B cell (primary cell): ENCODE measurements around the gene SMYD2. TPM values are rescaled to one million over a fixed set of nuclear protein-coding genes. Genes with fewer than 3 reads are reported as not detected.

ENCODE experiments used
- ATAC-seq: fragments of 200-7000 bp; cut with Tn5 transposase; one replicate; pipeline ENCODE4 v1.10.0; 2021; ENCODE audit warnings: low read depth, mild to moderate bottlenecking, moderate number of reproducible peaks, moderate library complexity
- CTCF ChIA-PET: fragments of 350-600 bp; sonication (Branson Sonifier 250); formaldehyde crosslinking; loops from one replicate; lab custom pipeline; 2021; ENCODE audit warnings: antibody characterized with exemption, inconsistent platforms; lab: Charles Lee
- POLR2A ChIA-PET: fragments of 350-600 bp; sonication (Branson Sonifier 250); formaldehyde crosslinking; loops from one replicate; lab custom pipeline; 2021; ENCODE audit warnings: antibody characterized with exemption; lab: Charles Lee
- DNase-seq: peaks from one replicate; pipeline ENCODE4 v3.0.0; 2013
- H2AFZ ChIP-seq: 2 replicates; pipeline ENCODE4 v1.6.1; 2012; ENCODE audit warnings: mild to moderate bottlenecking, low read depth, low read length; ENCODE audit not compliant: insufficient read depth, poor library complexity, severe bottlenecking
- H3K27ac ChIP-seq, 2 donors: 1 replicate in 1 of 2; 2 replicates in 1 of 2; pipeline ENCODE4 v1.5.1; 2012 to 2013; ENCODE audit warnings: low read length in 2 of 2, mild to moderate bottlenecking in 2 of 2, moderate library complexity in 1 of 2
- H3K27me3 ChIP-seq, 4 experiments: fragments of 200-600 bp in 1 of 4; sonication (generic) in 1 of 4; replicated peaks in 1 of 4; 1 replicate in 2 of 4; 2 replicates in 2 of 4; pipeline versions ENCODE4 v1.6.1 to v1.7.0; 2013 to 2016; ENCODE audit warnings: low read length in 3 of 4, mild to moderate bottlenecking in 2 of 4, mixed read lengths in 1 of 4, moderate library complexity in 1 of 4; ENCODE audit not compliant: insufficient read depth in 4 of 4, control insufficient read depth in 3 of 4; ENCODE audit errors: control extremely low read depth in 1 of 4
- H3K36me3 ChIP-seq, 2 experiments: replicated peaks in 1 of 2; 1 replicate in 1 of 2; 2 replicates in 1 of 2; pipeline versions ENCODE4 v1.6.1 to v1.7.1; 2013; ENCODE audit warnings: low read length in 1 of 2; ENCODE audit not compliant: insufficient read depth in 2 of 2, control insufficient read depth in 1 of 2; ENCODE audit errors: control extremely low read depth in 1 of 2, extremely low read depth in 1 of 2
- H3K4me1 ChIP-seq, 2 donors: fragments of 200-600 bp in 1 of 2; sonication (generic) in 1 of 2; 1 replicate in 1 of 2; 2 replicates in 1 of 2; pipeline versions ENCODE4 v1.5.1 to v1.6.1; 2013 to 2017; ENCODE audit warnings: low read length in 2 of 2; ENCODE audit not compliant: control insufficient read depth in 2 of 2, insufficient read depth in 2 of 2
- H3K4me2 ChIP-seq: replicated peaks from 2 replicates; pipeline ENCODE3; 2012; ENCODE audit warnings: mild to moderate bottlenecking, low read depth, low read length; ENCODE audit not compliant: poor library complexity, severe bottlenecking
- H3K4me3 ChIP-seq, 5 experiments: fragments of 200-600 bp in 1 of 5; sonication (generic) in 1 of 5; 1 replicate in 3 of 5; 2 replicates in 2 of 5; pipeline versions ENCODE4 v1.5.1 to v1.7.0; 2011 to 2016; ENCODE audit warnings: low read length in 4 of 5, mild to moderate bottlenecking in 4 of 5, low read depth in 2 of 5, control low read depth in 1 of 5, moderate library complexity in 1 of 5; ENCODE audit not compliant: insufficient read depth in 1 of 5; ENCODE audit errors: control extremely low read depth in 1 of 5, extremely low read depth in 1 of 5
- H3K79me2 ChIP-seq: fragments of 200-600 bp; sonication (generic); one replicate; pipeline ENCODE4 v1.6.0; 2016; ENCODE audit warnings: low read length; ENCODE audit not compliant: control insufficient read depth, insufficient read depth
- H3K9ac ChIP-seq: fragments of 200-600 bp; sonication (generic); 2 replicates; pipeline ENCODE4 v1.6.1; 2017; ENCODE audit warnings: mild to moderate bottlenecking, low read length, moderate library complexity
- H3K9me3 ChIP-seq, 3 donors: one replicate each; pipeline versions ENCODE4 v1.6.1 to v1.7.1; 2013; ENCODE audit warnings: low read length in 2 of 3; ENCODE audit not compliant: control insufficient read depth in 2 of 3, insufficient read depth in 1 of 3; ENCODE audit errors: control extremely low read depth in 1 of 3
- H4K20me1 ChIP-seq: 2 replicates; pipeline ENCODE4 v1.6.0; 2012; ENCODE audit warnings: mild to moderate bottlenecking, low read length; ENCODE audit not compliant: insufficient read depth, control insufficient read depth, poor library complexity, severe bottlenecking
- H3K27ac Mint-ChIP-seq: one replicate; pipeline ENCODE4 v1.8.0; 2021; ENCODE audit warnings: mixed read lengths
- H3K27me3 Mint-ChIP-seq: one replicate; pipeline ENCODE4 v1.8.0; 2021; ENCODE audit warnings: mixed read lengths
- H3K4me1 Mint-ChIP-seq: one replicate; pipeline ENCODE4 v1.8.0; 2021; ENCODE audit warnings: mixed read lengths
- H3K4me3 Mint-ChIP-seq: one replicate; pipeline ENCODE4 v1.8.0; 2021; ENCODE audit warnings: mixed read lengths
- H3K9me3 Mint-ChIP-seq: one replicate; pipeline ENCODE4 v1.8.0; 2022; ENCODE audit warnings: mixed read lengths; ENCODE audit not compliant: insufficient read depth
- EZH2 ChIP-seq: IDR thresholded peaks from 2 replicates; pipeline ENCODE4 v1.6.1; 2012; ENCODE audit warnings: borderline replicate concordance, low read depth, mild to moderate bottlenecking, moderate library complexity, low read length; ENCODE audit not compliant: insufficient read depth, poor library complexity, severe bottlenecking
- WGBS: methylation state at CpG from one replicate; pipeline ENCODE4 v1.1.5; 2013; ENCODE audit warnings: missing lambda C conversion rate; ENCODE audit not compliant: insufficient coverage; 5-methylcytosine and 5-hydroxymethylcytosine counted together
- intact Hi-C: fragments of 100-400 bp; cut with micrococcal nuclease; formaldehyde crosslinking; loops from one replicate; pipeline ENCODE4 v1.10.0; 2022
- polyA plus RNA-seq: library from polyadenylated mRNA; depleted of rRNA; stranded (reverse); fragments of >200 nt; gene quantifications from 2 replicates; pipeline ENCODE4 v1.2.3, GENCODE V29; 2012
- total RNA-seq, 2 donors: library from RNA; stranded (reverse); fragments of 120-200 nt in 1 of 2; gene quantifications; 1 replicate in 1 of 2; 2 replicates in 1 of 2; pipeline versions ENCODE4 v1.2.3 to v1.2.4, GENCODE V29; 2013 to 2022
- TF ChIP-seq, protein P1 (sequence below): fragments of 200-600 bp; IDR thresholded peaks from one replicate; pipeline ENCODE4 v1.8.0; 2022; ENCODE audit warnings: antibody characterized with exemption, mild to moderate bottlenecking

SMYD2 gene
- total and polyA plus RNA-seq, 2 donors (not counting 1 experiment from before 2014, with no cell fraction given) = 21.2 to 29.1 TPM

DNA sequence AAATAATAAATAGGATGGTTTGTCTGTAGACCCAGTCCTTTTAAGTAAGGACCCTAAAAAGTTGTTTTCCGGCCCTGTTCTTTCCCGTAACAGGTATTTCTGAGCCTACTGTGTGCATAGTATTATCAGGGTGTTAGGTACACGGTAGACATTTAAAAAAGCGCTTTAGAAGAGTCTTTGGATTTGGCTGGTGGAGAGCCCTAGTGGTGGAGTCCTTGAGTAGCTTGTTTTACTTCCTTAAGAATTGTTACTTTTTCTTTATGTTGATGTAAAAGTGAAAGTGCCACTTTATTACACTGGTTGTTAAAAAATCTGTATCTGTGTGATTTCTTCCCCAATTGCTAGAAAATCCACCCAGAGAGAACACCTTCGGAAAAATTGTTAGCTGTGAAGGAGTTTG is 36.8 kb downstream of the SMYD2 start:
- Histone ChIP-seq H3K27me3 (no peaks in the 10 kb centered on the region), H3K4me2 (no peak overlapping the region), H4K20me1 (no peaks in the 10 kb centered on the region), H3K4me3 (no peak overlapping the region), H3K9ac (no peak overlapping the region), H3K36me3 (peaks cover 0 to 34% of the 10 kb centered on the region in 2 experiments), H3K79me2 (no peaks in the 10 kb centered on the region), H3K9me3 (no peaks in the 10 kb centered on the region), H3K4me1 (peaks cover 0 to 2% of the 10 kb centered on the region in 2 donors), H2AFZ (no peak overlapping the region), H3K27ac (no peak overlapping the region)
- TF ChIP-seq, protein P1, sequence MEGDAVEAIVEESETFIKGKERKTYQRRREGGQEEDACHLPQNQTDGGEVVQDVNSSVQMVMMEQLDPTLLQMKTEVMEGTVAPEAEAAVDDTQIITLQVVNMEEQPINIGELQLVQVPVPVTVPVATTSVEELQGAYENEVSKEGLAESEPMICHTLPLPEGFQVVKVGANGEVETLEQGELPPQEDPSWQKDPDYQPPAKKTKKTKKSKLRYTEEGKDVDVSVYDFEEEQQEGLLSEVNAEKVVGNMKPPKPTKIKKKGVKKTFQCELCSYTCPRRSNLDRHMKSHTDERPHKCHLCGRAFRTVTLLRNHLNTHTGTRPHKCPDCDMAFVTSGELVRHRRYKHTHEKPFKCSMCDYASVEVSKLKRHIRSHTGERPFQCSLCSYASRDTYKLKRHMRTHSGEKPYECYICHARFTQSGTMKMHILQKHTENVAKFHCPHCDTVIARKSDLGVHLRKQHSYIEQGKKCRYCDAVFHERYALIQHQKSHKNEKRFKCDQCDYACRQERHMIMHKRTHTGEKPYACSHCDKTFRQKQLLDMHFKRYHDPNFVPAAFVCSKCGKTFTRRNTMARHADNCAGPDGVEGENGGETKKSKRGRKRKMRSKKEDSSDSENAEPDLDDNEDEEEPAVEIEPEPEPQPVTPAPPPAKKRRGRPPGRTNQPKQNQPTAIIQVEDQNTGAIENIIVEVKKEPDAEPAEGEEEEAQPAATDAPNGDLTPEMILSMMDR = no peak
- no peak for TF ChIP-seq EZH2
- no peak for ATAC-seq
- no peak for DNase-seq
- POLR2A ChIA-PET = no interaction called here
- CTCF ChIA-PET = interaction anchor here (3.0 to 3.6 kb wide), 3 partner anchors 11 to 56 kb away, joined by 11 to 48 read pairs (median 27); no protein-coding TSS in a partner anchor
- Mint-ChIP-seq H3K27me3 (no peaks in the 10 kb centered on the region), H3K4me1 (peaks cover 7% of the 10 kb centered on the region), H3K4me3 (no peak overlapping the region), H3K27ac (no peak overlapping the region), H3K9me3 (no peaks in the 10 kb centered on the region)
- intact Hi-C loops = no loop called here
- WGBS = 96% methylated on average over 4 of the region's 5 CpGs

DNA sequence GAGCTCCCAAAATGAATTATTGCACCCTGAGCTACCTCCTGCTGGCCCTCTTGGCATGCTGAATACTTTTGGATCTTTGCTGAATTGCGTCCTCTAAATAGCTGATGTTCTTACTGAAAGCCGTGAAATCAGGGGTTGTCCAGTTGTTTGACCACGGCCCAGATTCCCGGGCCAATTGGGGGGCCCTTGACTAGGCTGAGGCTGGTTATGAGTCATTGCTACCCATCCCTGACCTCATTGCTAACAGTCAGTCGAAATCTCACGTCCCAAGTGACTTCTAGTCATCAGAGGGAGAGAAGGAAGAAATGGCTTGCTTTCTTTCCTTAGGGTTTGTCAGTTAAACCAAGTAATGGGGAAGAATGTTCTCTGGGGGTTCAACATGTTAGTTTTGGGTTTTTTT is 37.4 kb downstream of the SMYD2 start:
- no peak overlapping the region for H3K4me3 ChIP-seq
- H3K4me1 ChIP-seq = peaks cover 0 to 2% of the 10 kb centered on the region in 2 donors
- H3K9me3 Mint-ChIP-seq = no peaks in the 10 kb centered on the region
- CTCF ChIA-PET = interaction anchor here (3.0 to 3.6 kb wide), 3 partner anchors 10 to 57 kb away, joined by 11 to 48 read pairs (median 27); no protein-coding TSS in a partner anchor
- peaks cover 7% of the 10 kb centered on the region for H3K4me1 Mint-ChIP-seq
- H3K4me2 ChIP-seq = no peak overlapping the region
- H3K27me3 Mint-ChIP-seq = no peaks in the 10 kb centered on the region
- H4K20me1 ChIP-seq = no peaks in the 10 kb centered on the region
- no peak for ATAC-seq
- H3K9ac ChIP-seq = no peak overlapping the region
- intact Hi-C loops = no loop called here
- H3K27ac Mint-ChIP-seq = no peak overlapping the region
- H2AFZ ChIP-seq = no peak overlapping the region
- 75% methylated on average over 3 of the region's 6 CpGs for WGBS
- H3K79me2 ChIP-seq = no peaks in the 10 kb centered on the region
- no peak overlapping the region for H3K27ac ChIP-seq
- no peaks in the 10 kb centered on the region for H3K27me3 ChIP-seq
- DNase-seq = no peak
- no peaks in the 10 kb centered on the region for H3K9me3 ChIP-seq
- POLR2A ChIA-PET = no interaction called here
- H3K4me3 Mint-ChIP-seq = no peak overlapping the region
- TF ChIP-seq, protein P1 = no peak
- TF ChIP-seq EZH2 = no peak
- H3K36me3 ChIP-seq = peaks cover 0 to 34% of the 10 kb centered on the region in 2 experiments
